Umbilical cord (tissue), 2 donors: ENCODE measurements around the gene RPTOR. TPM values are rescaled to one million over a fixed set of nuclear protein-coding genes. Genes with fewer than 3 reads are reported as not detected.
A peak's percentile ranks its signal among the peaks of the same experiment; 100 is the strongest.

Experiments
- DNase-seq: peaks from one replicate; pipeline ENCODE4 v3.0.0-alpha.2; 2015; ENCODE audit warnings: low spot score
- total RNA-seq: library from RNA; depleted of rRNA; stranded (reverse); fragments of >200 nt; gene quantifications from one replicate; pipeline ENCODE4 v1.2.3, GENCODE V29; 2014; ENCODE audit warnings: low replicate concordance; ENCODE audit not compliant: insufficient read depth

Gene RPTOR
- total RNA-seq, 1 donor from 2014 or later: 19.7 TPM

GRCh38 chr17:80640366-80641084 is 95.9 kb downstream of the RPTOR start:
- no peak for DNase-seq

- DNase-seq: no peak
Observed at GRCh38 chr17:80643326-80644099, 98.9 kb downstream of the RPTOR start.

GRCh38 chr17:80644536-80644935 is 99.9 kb downstream of the RPTOR start:
- no peak for DNase-seq

- DNase-seq: no peak
Observed at GRCh38 chr17:80645706-80646325, 101.2 kb downstream of the RPTOR start.

GRCh38 chr17:80646328-80646727 is 101.7 kb downstream of the RPTOR start:
- no peak for DNase-seq

- DNase-seq: no peak
Observed at GRCh38 chr17:80647746-80648145, 103.1 kb downstream of the RPTOR start.

GRCh38 chr17:80649200-80649644 is 104.6 kb downstream of the RPTOR start:
- no peak for DNase-seq

- peak; percentile 29 for DNase-seq
Observed at GRCh38 chr17:80649672-80650330, 105.2 kb downstream of the RPTOR start.

GRCh38 chr17:80650331-80650672 is 105.7 kb downstream of the RPTOR start:
- DNase-seq: no peak

- no peak for DNase-seq
Observed at GRCh38 chr17:80650751-80651518, 106.3 kb downstream of the RPTOR start.

GRCh38 chr17:80652756-80653330 is 108.2 kb downstream of the RPTOR start:
- no peak for DNase-seq

- DNase-seq: no peak
Observed at GRCh38 chr17:80653856-80654255, 109.2 kb downstream of the RPTOR start.

- no peak for DNase-seq
Observed at GRCh38 chr17:80655608-80656007, 111.0 kb downstream of the RPTOR start.

GRCh38 chr17:80656590-80656989 is 112.0 kb downstream of the RPTOR start:
- DNase-seq: no peak

- DNase-seq: no peak
Observed at GRCh38 chr17:80657561-80657960, 112.9 kb downstream of the RPTOR start.

- no peak for DNase-seq
Observed at GRCh38 chr17:80658821-80659220, 114.2 kb downstream of the RPTOR start.

GRCh38 chr17:80659651-80660050 is 115.0 kb downstream of the RPTOR start:
- DNase-seq: no peak

- DNase-seq: no peak
Observed at GRCh38 chr17:80660527-80661198, 116.0 kb downstream of the RPTOR start.

GRCh38 chr17:80662557-80662956 is 117.9 kb downstream of the RPTOR start:
- no peak for DNase-seq

GRCh38 chr17:80663781-80664206 is 119.2 kb downstream of the RPTOR start:
- peak; percentile 37 for DNase-seq
